Loucy (cell line): ENCODE measurements around the gene RHBG.

ENCODE experiments used
- CTCF ChIP-seq: fragments of 200-600 bp; sonication (generic); conservative IDR thresholded peaks from 2 replicates; pipeline ENCODE4 v1.5.1; 2014; ENCODE audit warnings: mild to moderate bottlenecking, antibody characterized with exemption, low read length
- EZH2phosphoT487 ChIP-seq: fragments of 200-600 bp; IDR thresholded peaks from 2 replicates; pipeline ENCODE4 v1.6.1; 2018; ENCODE audit warnings: antibody characterized with exemption, mild to moderate bottlenecking, moderate library complexity, borderline replicate concordance

- no peak for TF ChIP-seq CTCF
- no peak for TF ChIP-seq EZH2phosphoT487
These were observed 15.0 kb downstream of the RHBG start for GRCh38 chr1:156384007-156384406.
